ENCODE data around the gene CYP11A1.
"Not testable (repeated sequence)": the region's sequence is repeated elsewhere in the genome, so short reads cannot be mapped to it uniquely, and the experiment has no call there.

CYP11A1 gene

GRCh38 chr15:74400313-74400860, 32.9 kb upstream of the CYP11A1 start:
- no peak for DNase-seq

DNA sequence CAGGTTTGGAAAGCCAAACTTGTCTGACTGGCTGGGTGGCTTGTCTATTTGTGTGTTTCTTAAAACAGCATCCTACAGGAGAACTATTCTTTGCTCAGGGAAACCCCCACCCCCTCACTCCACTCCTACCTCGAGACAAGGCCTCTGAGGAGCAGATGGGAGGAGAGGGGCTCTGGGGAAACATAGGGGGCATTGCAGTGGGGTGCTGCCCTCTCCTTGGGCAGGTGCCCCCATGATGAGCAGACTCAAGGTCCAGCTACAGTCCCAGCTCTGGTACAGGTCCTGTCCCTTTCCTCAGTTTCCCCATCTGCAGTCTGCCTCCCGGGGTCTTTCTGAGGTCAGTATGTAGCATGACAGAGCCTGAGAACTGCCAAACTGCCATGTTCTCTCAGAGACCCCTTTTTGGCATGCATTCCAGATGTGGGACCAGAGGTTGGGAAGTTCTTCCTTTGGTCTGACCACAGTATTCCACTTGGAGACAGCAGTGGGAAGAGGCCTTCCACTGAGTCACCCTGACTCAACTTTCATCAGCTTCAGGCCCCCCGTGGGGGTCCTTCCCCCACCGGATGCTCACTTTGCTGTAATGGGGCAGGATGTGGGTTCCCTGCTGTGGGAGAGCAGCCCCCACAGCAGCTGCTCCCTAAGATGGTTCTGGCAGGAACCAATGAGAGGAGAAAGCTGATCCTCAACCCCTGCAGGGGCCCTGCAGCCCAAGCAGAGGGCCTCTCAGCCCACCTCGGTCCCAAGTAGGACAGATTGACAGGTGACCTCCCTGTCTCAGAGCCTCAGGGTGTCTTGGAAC, 32.3 kb upstream of the CYP11A1 start:
- DNase-seq: no peak

DNA sequence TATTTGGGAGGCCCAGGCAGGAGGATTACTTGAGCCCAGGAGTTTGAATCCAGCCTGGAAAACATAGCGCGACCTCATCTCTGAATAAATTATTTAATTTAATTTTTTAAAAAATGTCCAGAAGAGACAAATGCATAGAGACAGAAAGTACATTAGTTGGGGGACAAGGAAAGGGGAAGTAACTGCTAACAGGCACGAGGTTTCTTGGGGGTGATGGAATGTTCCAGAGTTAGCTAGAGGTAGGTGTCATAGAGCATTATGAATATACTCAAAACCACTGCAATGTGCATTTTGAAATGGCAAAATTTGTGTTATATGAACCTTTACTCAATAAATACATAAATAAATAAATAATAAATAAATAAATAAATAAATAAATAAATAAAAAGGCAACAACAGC, 31.7 kb upstream of the CYP11A1 start:
- DNase-seq: no peak

DNA sequence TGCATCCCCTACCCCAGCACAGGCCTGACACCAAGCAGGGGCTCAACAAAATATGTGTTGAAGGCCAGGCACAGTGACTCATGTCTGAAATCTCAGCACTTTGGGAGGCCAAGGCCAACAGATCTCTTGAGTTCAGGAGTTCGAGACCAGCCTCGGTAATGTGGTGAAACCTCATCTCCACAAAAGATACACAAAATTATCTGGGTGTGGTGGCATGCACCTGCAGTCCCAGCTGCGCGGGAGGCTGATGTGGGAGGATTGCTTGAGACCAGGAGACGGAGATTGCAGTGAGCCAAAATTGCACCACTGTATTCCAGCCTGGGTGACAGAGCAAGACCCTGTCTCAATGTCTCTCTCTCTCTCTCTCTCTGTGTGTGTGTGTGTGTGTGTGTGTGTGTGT, 30.7 kb upstream of the CYP11A1 start:
- no peak for DNase-seq

- DNase-seq: no peak
Measured at GRCh38 chr15:74397239-74398068, 30.0 kb upstream of the CYP11A1 start.

DNA sequence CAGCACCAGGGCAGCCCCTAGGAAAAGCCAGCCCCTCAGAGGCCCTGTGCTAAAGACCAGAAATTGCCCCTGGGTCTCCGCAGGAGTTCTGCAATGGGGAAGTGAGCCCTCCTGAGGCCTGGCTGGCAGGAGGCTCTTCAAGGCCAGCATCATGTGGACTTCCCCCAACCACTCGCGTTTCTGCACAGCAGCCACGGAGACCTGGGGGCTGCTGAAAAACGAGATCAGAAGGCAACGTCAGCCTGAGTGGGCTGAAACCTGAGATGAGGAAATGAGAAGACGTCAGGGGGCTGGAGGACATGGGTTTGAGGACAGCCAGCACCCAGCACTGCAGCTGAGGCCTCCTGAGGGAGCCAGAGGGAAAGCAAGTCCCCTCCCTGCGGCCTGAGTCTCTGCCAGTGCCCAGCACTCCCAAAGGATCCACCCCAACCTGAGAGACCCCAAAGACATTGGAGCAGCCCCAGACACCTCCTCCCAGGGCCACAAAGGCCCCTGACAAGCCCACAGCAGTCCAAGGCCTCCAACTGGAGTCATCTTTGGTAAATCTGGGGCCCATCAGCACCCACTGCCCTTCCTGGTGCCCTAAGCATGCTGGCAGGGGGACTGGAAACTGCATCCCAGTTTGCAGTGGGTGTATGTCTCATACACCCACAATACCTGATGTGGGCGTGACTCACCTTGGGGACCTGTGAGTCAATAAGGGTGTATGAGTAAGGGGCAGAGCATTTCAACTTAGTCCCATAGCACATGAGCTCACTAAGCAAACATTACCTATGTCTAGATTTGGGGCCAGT, 29.2 kb upstream of the CYP11A1 start:
- no peak for DNase-seq

DNA sequence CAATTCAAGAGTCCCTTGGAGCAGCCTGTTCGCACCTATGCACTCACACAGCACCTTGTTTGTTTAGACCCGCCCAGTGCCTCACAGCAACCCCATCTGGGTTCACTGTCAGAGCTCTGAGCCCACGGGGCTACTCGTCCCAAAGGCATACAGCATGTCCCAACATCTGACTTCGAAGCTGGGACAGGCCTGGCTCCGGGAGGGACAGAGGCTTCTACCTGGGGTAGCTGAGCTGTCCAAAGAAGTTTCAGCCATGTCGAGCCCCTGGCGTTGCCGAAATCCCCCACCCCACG, 28.6 kb upstream of the CYP11A1 start:
- DNase-seq: no peak

GRCh38 chr15:74395319-74396145, 28.1 kb upstream of the CYP11A1 start:
- no peak for DNase-seq

DNA sequence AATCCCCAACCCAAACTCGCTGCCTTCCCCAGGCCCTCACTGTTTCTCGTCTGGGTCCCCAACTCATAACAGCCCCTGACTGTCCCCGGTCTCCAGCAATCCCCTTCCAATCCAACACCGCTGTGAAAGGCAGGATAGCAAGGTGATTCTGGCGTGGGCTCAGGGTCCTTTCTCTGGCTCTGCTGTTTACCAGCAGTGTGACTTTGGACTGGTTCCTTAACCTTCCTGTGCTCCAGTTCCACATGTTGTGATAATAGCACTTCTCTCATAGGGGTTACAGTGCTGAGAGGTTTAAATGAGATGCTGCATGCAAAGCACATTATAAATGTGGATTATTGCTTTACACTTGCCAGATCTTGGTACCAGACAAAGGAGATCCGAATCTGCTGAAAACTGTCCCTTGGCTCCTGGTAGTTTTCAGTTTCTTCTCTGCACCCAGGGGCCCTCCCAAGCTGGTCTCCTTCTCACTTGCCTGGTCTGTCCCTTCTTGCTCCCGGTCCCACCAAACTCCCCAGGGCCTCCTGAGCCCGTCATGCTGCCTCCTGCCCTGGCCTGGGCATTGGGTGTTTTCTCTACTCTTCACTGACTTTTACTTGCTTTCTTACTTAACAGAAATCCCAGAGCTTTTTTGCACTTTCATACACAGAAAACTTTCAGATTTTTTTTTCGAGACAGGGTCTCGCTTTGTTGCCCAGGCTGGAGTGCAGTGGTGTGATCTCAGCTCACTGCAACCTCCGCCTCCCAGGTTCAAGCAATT, 26.8 kb upstream of the CYP11A1 start:
- DNase-seq: no peak

DNA sequence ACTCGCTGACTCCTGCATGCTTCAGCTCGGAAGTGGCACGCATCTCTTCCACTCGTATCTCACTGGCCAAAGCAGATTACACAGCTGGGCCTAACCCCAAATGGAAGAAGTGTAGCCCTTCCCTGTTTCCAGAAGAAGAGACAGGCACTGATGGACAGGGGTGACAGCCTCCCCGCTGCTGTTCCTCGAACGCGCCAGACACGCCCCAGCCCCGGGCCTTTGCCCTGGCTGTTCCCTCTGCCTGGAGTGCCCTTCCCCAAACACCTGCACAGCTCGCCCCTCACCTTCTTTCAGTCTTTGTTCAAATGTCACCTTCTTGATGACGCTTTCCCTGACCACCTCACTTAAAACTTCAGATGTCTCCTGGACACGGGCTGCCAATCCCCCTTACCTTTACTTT, 26.0 kb upstream of the CYP11A1 start:
- DNase-seq: no peak

GRCh38 chr15:74392902-74393301, 25.5 kb upstream of the CYP11A1 start:
- DNase-seq: no peak

- DNase-seq: no peak
Measured at GRCh38 chr15:74392451-74392830, 25.0 kb upstream of the CYP11A1 start.

DNA sequence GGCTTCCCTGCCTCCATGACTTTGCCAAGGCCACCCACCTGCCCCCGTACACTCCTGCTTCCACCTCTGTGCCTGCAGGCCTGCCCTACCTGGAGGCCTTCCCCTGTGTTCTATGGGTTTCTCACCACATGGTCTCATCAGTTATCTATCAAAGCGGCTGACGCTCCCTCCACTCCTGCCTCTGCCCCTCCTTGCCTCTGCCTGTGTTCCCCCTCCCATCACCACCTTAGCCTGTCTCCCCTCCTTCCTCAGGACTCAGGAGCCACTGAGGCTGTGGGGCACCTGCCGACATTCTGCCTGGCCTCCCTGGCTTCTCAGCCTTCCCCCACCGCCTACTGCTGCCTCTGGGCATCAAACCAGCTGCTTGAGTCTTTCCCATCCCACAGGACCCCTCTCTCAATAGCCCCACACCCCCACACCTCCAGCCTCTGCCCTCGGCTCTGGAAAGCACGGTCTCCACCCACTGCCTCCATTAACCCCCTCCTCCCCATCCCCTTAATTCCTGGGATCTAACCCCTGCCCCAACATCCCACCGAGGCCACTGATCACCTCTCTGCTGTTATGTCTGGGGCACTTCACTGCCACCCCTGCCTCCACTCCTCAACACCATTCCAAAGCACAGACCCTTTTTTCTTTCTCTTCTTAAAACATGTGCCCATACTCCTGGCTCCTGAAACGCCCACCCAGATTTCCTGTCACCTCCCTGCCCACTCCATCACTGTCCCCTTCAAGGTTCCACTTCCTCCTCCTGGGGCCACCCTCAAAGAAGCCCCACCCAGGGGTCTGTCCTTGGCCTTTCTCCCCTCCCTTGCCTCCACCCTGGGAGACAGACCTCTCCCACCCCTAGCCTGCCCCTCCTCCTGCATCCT, 24.4 kb upstream of the CYP11A1 start:
- no peak for DNase-seq

GRCh38 chr15:74390647-74391288, 23.3 kb upstream of the CYP11A1 start:
- DNase-seq: no peak

- DNase-seq: not testable (repeated sequence)
Measured at GRCh38 chr15:74390049-74390646, 22.7 kb upstream of the CYP11A1 start.

GRCh38 chr15:74389241-74390048, 22.0 kb upstream of the CYP11A1 start:
- DNase-seq: no peak

DNA sequence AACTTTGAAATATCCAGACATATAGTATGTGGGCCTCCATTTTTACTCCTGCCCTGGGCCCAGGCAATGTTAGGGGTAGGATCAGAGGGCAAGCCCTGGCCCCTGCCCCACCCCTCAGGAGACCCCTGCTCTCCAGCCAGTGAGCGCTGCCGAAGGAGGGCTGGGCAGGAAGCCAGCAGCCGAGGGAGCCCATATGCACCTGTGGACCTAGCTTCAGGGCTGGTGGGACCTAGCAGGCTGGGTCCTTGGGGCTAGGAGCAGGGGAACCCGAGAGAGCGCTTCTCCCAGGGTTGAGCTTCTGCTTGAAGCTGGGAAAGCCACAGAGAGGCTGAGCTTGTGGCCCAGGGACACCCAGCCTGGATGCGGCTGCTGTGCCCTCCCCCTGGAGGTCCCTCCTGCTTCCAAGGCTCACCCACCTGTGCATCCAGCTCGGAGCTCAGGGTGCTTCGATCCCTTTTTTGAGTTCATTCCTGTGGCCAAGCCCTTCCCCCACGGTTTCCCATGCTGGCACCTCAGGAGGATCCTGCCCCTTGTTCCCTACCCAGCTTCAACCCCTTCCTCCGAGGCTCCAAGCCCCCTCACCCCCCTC, 21.0 kb upstream of the CYP11A1 start:
- DNase-seq: no peak

DNA sequence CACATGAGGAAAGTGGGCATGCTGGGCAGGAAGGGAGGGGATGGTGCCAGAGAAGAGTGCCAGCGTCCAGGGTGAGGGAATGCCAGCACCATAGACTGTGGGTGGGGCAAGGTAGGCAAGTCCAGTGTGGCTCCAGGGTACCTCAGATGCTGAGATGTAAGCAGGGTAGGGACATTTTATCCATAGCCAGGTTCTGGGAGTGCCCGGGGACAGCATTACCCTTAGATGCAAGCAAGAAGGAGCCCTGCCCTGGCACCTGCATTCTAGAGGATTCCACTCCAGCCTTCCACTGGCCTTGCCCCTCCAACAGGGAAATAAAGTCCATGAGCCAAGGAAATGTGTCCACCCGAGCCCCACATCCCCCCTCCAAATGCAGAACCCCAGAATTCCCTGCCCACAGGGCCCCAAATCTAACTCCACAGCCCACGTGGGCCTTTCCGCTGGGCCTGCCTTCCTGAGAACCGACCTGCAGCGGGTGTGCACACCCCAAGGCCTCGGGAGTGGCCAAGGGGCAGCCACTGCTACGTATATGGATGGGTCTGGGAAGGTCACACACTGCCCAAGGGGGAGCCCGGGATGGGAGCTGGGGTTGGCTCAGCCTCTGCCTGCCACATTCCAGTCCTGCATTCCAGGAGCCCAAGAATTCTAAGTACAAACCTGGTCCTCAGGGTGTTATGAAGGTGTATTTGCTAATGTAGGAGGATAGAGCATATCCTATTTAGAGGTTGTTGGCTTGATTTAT, 20.3 kb upstream of the CYP11A1 start:
- DNase-seq: no peak
